COR-L47 (cell line): ENCODE results near the gene GRIN1.

Source experiments
- DNase-seq: peaks from one replicate; lab custom pipeline; 2025; lab: John Stamatoyannopoulos, UW

The GRIN1 gene

DNA sequence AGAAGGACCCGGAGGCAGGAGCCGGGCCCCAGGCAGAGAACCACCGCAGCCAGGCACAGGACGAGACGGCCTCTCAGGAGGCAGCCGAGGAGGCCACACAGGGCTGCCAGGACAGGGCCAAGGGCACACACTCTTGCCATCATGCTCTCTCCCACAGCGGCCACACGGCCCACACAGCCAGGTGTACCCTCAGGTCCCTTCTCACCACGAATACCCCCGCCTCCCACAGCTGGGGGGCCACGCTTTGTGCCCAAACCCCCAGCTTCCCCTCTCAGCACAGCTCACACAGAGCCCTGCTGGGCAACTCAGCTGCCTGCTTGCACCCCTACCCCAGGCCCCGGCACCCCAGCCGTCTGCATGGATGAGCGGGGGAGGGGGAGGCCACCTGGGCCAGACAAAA is 54.8 kb downstream of the GRIN1 start:
- DNase-seq = no peak

DNA sequence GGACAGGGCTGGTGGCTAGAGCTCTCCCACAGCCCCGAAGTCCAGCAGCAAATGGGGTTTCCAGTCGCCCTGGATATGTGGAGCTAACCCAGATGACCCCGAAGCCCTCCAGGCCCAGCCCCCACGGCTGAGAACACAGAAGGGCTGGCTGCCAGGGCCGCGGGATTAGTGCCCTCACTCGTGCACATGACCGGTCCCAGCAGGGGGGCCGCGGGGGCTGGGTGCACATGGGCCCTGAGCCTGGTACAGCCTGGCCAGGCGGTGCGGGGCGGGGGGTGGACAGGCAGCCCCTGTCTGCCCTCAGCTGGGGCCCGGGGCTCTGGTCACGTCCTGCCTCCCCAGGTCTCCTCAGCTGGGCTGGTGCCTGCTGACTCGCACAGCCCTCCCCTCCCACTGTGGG is 55.4 kb downstream of the GRIN1 start:
- DNase-seq = no peak

DNA sequence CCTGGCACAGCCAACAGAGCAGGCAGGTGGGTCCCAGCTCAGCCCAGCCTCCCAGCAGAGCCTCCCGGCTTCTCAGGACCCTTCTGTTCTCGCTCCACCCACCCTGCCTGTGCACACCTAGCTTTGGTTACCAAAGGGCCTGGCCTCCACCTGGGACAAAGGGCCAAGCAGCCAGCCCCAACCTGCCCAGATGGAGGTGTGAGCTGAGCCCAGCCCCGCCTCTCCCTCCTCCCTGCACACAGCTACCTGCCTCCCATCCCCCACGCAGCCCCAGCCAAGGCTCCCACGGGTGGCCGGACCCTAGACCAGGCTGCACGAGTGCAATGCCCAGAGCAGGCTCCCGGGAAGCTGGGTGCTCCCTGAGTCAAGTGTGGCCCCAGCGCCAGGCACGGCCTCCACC is 56.0 kb downstream of the GRIN1 start:
- DNase-seq = no peak

DNA sequence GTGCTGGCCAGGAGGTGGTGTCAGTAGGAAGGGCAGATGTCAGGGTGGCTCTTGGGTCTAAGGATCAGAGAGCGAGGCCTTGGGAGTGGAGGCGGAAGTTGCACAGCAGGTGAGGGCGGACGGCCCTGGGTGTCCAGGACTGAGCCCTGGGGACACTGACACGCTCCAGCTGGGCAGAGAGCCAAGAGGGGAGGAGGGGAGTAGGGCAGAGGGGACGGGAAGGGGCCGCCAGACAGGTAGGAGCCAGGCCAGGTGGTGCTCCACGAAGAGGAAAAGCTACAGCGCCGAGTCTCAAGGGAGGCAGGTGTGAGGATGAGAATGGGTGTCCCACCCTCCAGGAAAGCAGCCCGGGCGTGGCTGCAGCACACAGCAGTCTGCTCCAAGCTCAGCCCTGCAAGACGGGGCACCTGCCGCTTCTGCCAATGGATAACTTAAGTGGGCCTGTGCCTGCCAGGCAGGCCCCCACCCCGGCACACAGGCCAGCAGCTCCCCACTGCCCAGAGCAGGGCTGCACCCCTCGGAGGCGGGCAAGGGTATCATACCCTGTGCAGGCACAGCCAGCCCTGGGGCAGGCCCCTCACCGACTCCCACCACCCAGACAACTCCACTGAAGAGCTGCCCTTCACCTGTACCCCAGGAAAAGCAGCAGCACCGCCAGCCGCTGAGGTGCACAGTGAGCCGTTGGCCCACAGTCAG is 56.7 kb downstream of the GRIN1 start:
- peak; percentile 95 for DNase-seq

DNA sequence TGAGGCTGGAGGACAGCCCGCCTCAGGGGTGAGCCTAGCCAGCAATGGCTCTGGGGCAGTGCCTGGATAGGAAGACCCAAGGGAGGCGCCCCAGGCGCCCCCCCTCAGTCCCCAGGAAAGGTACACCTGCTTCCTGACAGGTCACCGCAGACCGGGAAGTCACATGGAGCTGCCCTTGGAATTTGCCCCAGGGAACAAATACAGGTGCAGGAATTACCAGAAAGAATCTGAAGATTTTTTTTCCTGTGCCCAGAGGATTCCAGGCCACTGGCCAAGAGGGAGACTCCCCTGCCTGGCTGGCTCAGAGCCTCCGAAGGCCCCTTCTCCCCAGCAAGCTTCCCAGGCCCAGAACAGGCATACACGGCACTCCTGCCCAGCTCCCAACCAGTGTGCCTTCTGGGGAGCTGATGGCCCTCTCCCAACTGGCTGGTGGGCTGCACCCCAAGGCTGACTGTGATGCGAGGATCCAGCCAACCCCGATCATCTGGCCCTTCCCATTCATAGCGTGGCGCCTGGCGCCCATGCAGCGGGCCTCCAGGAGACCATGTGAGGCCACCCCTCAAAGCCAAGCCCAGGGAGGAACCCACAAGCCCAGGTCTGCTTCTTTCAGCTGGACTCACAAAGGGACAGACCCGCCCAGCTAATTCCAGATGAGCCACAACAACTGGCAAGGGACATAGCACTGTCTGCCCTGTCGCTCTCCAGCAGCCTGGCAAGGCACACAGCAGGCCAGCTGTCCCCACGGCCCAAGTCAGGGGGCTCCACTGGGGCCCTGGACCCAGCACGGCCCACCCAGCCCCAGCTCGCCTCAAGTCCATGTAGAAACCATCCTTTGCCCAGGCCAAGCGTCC is 59.3 kb downstream of the GRIN1 start:
- no peak for DNase-seq

DNA sequence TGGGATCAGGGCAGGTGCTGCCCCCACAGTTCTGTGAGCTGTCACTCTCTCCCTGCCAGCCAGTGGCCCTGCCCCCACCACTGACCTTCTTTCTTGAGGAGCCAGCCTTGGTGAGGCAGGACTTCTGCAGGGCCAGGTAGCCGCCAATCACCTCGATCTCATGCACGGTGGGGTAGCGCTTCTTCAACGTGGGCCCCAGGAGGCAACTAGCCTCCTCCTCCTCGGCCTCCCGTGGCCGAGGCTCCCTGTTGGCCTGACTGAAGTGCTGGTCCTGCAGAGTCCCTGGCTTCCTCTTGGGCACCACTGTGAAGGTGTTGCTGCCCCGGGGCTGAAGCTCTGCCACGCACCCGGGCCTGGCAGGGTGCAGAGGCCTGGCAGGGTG is 59.9 kb downstream of the GRIN1 start:
- no peak for DNase-seq

DNA sequence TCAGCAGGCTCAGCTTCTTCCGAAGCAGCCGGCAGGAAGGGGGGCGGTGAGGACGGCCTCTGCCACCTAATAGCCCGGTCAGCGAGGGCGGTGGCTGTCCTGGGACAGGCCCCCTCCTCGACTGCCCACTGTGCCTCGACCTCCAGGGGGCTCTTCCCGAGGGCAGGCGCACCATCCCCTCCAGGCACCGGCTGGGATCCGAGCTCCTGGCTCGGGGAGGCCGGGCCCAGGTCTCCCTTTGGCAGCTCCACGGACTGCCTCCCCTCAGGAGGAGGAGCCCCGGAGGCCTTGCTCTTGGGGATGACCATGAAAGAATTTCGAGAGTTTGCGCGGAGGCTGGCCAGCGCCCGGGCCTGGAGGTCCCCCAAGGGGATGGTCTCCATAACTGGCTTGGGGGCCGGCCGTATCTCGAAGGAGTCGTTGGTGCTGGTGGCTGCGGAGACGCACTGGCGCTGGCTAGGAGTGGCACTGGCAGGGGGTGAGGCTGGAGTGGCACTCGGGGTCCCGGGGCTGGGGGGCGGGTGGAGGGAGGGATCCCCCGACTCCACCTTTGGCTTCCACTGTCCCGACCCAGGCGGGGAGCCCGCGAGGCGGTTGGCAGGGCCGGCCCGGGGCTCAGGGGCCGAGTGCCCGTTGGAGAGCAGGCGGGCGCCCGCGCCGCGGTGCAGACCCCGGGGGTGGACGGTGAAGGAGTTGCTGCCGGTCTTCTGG is 60.6 kb downstream of the GRIN1 start:
- no peak for DNase-seq

DNA sequence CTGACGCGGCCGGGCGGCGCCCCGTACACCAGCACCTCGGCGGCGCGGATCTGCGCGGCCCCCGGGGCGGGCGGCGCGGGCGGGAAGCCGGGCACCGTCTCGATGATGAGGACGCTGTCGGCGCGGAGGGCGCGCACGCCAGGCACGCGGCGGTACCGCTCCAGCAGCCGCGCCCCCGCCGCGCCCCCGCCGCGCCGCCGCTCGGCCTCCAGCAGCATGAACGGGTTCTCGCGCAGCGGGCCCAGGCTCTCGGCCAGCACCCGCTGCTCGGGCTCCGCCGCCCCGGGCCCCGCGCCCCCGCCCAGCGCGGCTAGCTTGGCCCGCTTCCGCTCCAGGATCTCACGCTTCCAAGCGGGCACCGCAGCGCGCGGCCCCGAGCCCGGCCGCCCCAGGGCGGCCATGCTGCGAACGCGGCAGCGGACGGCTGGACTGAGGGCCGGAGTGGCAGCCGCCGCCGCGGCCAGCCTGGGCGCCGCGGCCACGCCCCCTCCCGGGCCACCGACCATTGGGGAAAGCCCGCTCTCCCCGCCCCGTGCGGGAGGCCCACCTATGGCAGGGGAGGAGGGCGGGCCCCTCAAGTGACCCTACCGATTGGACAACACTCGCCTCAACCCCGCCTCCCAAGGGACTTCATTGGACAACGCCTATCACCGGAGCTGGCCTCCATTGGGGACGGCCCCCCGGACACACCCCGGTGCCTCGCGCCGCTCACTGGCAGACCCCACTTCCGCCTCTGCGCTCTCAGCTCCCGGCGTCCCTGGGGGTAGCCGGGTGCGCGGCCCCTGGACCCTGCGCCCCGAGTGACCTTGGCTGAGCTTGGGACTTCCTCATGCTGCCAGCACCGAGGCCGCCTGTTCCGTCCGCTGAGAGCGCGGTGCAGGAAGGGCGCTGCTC is 61.6 kb downstream of the GRIN1 start, which contains the start of gene TPRN:
TSS of gene TPRN (minus strand) at position 431 of the 894 bp plus-strand sequence. CDS start at position 401, 30 bp downstream.
- DNase-seq = peak; percentile 100

DNA sequence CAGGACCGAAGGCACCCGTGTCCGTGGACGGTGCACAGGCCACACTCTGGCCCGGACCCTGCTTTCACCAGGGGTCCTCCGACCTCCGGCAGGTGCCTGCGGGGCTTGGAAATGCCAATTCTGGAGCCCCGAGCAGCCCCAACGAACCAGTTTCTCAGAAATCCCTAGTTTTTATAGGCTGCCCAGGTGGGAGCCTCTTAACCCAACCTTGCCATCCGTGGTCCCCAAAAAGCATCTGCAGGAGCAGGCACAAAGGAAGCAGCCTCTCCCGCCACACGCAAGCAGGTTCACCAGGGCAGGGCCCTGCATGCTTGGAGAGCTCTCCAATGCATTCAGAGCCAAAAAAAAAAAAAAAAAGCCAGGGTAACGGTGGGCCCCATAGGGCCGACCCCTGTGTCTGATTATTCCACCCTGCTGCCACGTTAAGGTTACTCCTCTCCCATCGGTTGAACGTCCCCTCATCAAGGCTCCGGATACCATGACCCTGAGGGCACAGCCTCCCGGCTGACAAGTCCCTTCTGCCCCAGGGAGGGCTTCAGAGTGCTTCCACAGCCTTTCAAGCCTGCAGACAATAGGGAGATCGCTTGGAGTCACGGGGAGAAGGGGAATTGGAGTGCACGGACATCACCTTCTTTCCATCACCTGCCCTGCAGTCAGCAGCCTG is 62.4 kb downstream of the GRIN1 start:
- no peak for DNase-seq

DNA sequence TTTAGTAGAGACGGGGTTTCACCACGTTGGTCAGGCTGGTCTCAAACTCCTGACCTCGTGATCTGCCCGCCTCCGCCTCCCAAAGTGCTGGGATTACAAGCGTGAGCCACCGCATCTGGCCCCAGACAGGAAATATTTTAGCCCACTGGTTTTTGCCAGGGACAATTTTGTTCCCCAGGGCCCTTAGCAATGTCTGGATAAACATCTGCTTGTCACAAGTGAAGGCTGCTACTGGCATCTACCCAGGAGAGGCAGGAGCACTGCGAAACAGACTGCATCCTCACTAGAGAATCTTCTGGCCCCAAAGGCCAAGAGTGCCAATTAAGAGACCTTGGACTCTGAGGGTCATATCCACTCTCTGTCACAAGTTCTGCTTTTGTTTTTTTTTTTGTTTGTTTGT is 64.0 kb downstream of the GRIN1 start:
- DNase-seq = no peak

DNA sequence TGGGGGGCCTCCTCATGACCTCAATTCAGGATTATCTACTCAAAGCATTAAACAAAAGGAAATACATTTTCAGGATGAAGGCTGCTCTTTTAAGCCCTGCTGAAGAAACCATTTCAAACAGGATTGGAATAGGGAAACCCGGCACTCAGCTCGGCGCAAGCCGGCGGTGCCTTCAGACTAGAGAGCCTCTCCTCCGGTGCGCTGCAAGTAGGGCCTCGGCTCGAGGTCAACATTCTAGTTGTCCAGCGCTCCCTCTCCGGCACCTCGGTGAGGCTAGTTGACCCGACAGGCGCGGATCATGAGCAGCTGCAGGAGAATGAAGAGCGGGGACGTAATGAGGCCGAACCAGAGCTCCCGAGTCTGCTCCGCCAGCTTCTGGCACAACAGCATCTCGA is 65.8 kb downstream of the GRIN1 start:
- no peak for DNase-seq

DNA sequence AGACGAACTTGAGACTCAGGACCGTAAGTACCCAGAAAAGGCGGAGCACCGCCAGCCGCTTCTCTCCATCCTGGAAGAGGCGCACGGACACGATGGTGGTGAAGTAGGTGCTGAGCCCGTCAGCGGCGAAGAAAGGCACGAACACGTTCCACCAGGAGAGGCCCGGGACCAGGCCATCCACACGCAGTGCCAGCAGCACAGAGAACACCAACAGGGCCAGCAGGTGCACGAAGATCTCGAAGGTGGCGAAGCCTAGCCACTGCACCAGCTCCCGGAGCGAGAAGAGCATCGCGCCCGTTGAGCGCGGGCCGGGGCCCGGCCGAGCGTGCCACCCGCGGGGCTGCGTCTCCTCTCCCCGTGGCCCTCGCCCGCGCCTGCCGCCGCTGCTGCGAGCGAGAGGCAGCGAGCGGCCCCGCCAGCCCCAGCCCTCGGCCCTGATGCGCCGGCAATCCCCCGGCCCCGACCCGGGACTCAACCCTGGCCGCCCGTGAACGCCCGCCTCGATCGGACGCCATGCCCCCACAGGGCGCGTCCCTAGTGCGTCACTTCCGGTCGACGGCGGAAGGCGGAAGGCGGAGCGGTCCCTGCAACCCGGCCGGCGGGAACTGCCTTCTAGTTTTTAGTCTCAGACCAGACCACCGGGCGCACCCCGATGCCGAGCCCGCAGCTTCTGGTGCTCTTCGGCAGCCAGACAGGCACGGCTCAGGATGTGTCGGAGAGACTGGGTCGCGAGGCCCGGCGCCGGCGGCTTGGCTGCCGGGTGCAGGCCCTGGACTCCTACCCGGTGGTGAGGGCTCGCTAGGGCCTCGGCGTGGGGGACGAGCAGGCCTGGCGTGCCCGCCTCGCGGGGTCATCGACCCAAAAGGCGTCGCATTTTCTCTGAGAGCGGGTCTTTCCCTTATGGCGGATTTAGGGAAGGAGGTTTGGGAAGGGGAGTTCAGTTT is 66.4 kb downstream of the GRIN1 start, which contains the start of the genes NDOR1 and TMEM203:
TSS of gene NDOR1 (plus strand) at position 575 of the 944 bp plus-strand sequence. CDS start at position 653, 78 bp downstream.
TSS of gene TMEM203 (minus strand) at position 523 of the 944 bp plus-strand sequence. CDS start at position 289, 234 bp downstream.
- DNase-seq = peak; percentile 70

DNA sequence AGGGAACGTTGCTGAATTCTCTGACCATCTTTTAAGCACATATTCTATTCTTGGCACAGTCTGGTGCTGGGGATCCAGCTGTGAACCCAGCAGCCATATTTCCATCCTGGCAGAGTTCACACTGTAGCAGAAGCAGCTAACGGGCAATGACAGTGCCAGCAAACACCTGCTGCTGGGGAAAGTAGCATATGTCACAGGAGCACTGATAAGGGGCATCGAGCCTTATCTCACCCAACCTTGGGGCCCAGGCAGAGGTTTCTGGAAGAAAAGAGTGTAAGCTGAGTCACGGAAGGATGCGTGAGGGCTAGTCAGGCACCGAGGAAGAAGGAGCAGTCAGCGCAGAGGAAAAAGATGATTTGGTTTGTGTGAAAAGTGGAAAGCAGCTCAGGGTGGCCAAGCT is 67.6 kb downstream of the GRIN1 start:
- no peak for DNase-seq

DNA sequence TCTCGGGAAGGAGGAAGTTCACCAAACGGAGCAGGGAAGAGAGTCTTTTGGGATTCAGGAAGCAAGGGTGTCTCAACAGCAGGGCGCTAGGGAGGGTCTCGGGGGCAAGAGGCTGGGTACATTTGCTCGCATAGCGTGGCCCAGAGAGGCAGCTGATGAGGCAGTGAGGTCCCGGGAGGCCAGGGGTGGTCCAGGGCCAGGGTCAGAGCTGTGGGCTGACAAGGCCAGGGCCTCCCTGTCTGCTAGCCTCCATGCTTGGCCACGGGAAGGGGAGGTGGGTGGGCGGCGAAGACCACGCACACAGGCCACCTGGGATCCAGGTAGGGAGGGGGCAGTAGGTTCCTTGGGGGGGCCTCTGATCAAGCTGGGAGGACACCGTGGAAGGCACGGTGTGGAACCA is 72.6 kb downstream of the GRIN1 start:
- DNase-seq = no peak

DNA sequence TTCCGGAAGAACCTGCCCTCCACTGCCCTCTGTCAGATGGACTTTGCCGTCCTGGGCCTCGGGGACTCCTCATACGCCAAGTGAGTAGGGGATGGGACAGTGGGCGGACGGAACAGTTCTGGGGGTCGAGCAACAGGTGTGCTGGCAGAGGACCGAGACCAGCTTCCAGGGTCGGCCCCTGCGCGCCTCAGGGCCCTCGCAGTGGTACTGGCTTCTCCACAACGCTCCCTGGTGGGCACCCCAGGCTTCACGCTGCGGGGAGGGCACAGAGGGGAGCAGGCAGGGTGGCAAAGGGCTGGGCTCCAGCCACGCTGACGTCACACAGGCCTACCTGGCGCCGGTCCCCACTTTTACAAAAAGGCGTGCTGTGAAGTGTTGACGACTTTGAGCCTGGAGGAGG is 73.6 kb downstream of the GRIN1 start:
- DNase-seq = no peak

DNA sequence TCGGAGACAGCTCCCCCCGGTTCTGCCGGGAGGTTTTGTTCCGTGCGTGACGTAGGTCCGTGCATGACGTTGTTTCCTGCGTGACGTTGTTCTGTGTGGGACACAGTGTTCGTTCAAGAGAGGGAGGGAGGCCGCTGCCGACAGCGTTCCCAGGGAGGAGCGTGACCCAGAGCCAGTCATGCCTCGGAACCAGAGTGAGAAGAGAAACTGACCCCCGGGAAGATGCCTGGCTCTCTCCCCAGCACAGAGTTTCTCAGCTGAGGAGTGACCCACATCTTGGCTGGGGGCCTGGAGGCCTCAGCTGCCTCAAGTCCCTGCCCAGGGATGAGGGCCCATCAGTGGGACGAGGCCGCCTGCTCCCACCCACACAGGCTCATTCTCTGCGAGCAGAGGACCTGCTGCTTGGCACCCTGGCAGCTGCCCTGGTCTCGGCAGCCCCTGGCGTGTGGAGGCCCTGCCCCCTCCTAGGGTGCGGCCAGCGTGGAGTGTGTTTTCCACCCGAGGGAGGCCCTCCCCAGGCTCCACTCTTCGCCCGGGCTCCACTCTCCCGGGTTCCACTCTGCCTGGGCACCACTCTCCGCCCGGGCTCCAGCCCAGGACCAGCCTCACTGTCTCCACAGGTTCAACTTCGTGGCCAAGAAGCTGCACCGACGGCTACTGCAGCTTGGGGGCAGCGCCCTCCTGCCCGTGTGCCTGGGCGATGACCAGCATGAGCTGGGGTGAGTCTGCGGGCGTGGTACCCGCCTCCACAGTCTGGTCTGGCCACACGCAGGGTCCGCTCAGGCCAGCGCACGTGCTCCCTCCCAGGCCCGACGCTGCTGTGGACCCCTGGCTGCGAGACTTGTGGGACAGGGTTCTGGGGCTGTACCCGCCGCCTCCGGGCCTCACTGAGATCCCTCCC is 74.5 kb downstream of the GRIN1 start:
- no peak for DNase-seq

DNA sequence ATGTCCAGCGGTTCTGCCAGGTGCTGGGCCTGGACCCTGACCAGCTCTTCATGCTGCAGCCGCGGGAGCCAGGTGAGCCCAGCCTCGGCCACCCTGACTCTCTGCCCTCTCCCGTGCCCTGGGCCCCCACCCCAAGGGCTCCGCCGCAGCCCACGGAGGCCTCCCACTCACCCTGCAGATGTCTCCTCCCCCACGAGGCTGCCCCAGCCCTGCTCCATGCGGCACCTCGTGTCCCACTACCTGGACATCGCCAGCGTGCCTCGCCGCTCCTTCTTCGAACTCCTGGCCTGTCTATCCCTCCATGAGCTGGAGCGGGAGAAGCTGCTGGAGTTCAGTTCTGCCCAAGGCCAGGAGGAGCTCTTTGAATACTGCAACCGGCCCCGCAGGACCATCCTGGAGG is 75.7 kb downstream of the GRIN1 start:
- DNase-seq = no peak

DNA sequence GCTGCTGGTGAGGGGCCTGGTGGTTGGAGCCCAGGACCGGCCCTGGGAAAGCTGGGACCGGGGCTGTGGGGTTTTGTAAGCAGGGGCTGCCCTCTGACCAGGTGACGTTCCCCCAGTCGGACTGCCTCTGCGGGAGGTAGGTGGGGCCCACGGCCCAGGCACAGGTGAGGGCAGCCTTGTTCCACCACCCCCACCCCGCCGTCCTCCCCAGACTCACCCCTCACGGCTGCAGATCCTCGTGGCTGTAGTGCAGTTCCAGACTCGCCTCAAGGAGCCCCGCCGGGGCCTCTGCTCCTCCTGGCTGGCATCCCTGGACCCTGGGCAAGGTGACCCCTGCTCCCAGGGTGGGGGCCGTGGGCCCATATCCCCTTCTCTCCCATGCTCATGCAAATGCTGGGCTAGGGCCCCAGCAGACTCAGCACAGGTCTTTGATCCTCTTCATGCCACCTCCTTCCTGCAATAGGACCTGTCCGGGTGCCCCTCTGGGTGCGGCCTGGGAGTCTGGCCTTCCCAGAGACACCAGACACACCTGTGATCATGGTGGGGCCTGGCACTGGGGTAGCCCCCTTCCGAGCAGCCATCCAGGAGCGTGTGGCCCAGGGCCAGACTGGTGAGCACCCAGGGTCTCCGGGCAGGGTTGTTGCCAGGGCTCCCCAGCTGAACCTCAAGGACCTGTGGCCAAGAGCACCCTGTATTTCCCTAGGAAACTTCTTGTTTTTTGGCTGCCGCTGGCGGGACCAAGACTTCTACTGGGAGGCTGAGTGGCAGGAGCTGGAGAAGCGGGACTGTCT is 76.4 kb downstream of the GRIN1 start:
- no peak for DNase-seq
